CD14-positive monocyte (primary cell): ENCODE data around the gene WDCP. TPM values are rescaled to one million over a fixed set of nuclear protein-coding genes. Genes with fewer than 3 reads are reported as not detected.

Experiments used
- DNase-seq, 3 donors: peaks; one replicate each; pipeline ENCODE4 v3.0.0-alpha.2; 2011 to 2022
- H2AFZ ChIP-seq: 2 replicates; pipeline ENCODE4 v1.6.0; 2012; ENCODE audit warnings: mild to moderate bottlenecking, low read depth, low read length, inconsistent platforms; ENCODE audit not compliant: insufficient read depth, poor library complexity, severe bottlenecking
- H3K27ac ChIP-seq, 2 donors: 1 replicate in 1 of 2; 2 replicates in 1 of 2; pipeline ENCODE4 v1.5.1; 2012 to 2013; ENCODE audit warnings: low read length in 2 of 2, control low read depth in 1 of 2, inconsistent platforms in 1 of 2, low read depth in 1 of 2, mild to moderate bottlenecking in 1 of 2
- H3K27me3 ChIP-seq, 2 donors: one replicate each; pipeline versions ENCODE4 v1.6.0 to v1.6.1; 2011 to 2013; ENCODE audit warnings: low read length in 2 of 2; ENCODE audit not compliant: control insufficient read depth in 2 of 2, insufficient read depth in 2 of 2
- H3K36me3 ChIP-seq, 2 donors: replicated peaks in 1 of 2; 1 replicate in 1 of 2; 2 replicates in 1 of 2; pipeline versions ENCODE4 v1.5.1 to v1.6.1; 2012 to 2013; ENCODE audit warnings: low read length in 2 of 2, control low read depth in 1 of 2, inconsistent platforms in 1 of 2, mild to moderate bottlenecking in 1 of 2; ENCODE audit not compliant: insufficient read depth in 2 of 2, control insufficient read depth in 1 of 2
- H3K4me1 ChIP-seq, 2 donors: 1 replicate in 1 of 2; 2 replicates in 1 of 2; pipeline versions ENCODE4 v1.5.1 to v1.6.1; 2012 to 2013; ENCODE audit warnings: low read length in 2 of 2, control low read depth in 1 of 2, inconsistent platforms in 1 of 2, mild to moderate bottlenecking in 1 of 2, moderate library complexity in 1 of 2; ENCODE audit not compliant: insufficient read depth in 2 of 2, control insufficient read depth in 1 of 2
- H3K4me2 ChIP-seq: replicated peaks from 2 replicates; pipeline ENCODE3; 2012; ENCODE audit warnings: low read length, moderate library complexity, mild to moderate bottlenecking; ENCODE audit not compliant: poor library complexity, severe bottlenecking; ENCODE audit errors: extremely low read depth
- H3K4me3 ChIP-seq, 3 experiments: fragments of 200-600 bp in 1 of 3; sonication (generic) in 1 of 3; replicated peaks in 1 of 3; 1 replicate in 2 of 3; 2 replicates in 1 of 3; pipeline ENCODE4 v1.5.1; 2011 to 2013; ENCODE audit warnings: low read length in 3 of 3, mild to moderate bottlenecking in 3 of 3, control low read depth in 2 of 3, low read depth in 2 of 3, inconsistent platforms in 1 of 3, moderate library complexity in 1 of 3
- H3K79me2 ChIP-seq: 2 replicates; pipeline ENCODE4 v1.6.0; 2012; ENCODE audit warnings: mild to moderate bottlenecking, control low read depth, inconsistent platforms, low read length, moderate library complexity; ENCODE audit not compliant: insufficient read depth
- H3K9ac ChIP-seq: 2 replicates; pipeline ENCODE4 v1.6.0; 2017; ENCODE audit warnings: low read length, mild to moderate bottlenecking; ENCODE audit not compliant: insufficient read depth, poor library complexity, severe bottlenecking
- H3K9me3 ChIP-seq, 2 donors: replicated peaks in 1 of 2; 1 replicate in 1 of 2; 2 replicates in 1 of 2; pipeline versions ENCODE4 v1.5.1 to v1.6.1; 2012 to 2013; ENCODE audit warnings: low read length in 2 of 2, control low read depth in 1 of 2; ENCODE audit not compliant: control insufficient read depth in 1 of 2, insufficient read depth in 1 of 2
- H4K20me1 ChIP-seq: 2 replicates; pipeline ENCODE4 v1.6.0; 2012; ENCODE audit warnings: mild to moderate bottlenecking, low read length, control low read depth, moderate library complexity; ENCODE audit not compliant: insufficient read depth
- H3K27ac Mint-ChIP-seq, 7 donors: one replicate each; pipeline ENCODE4 v1.8.0; 2020; ENCODE audit warnings: mild to moderate bottlenecking in 7 of 7, mixed read lengths in 7 of 7, moderate library complexity in 6 of 7, inconsistent platforms in 2 of 7
- H3K27me3 Mint-ChIP-seq, 3 donors: one replicate each; pipeline ENCODE4 v1.8.0; 2021 to 2022; ENCODE audit warnings: low read depth in 3 of 3, mild to moderate bottlenecking in 3 of 3, mixed read lengths in 3 of 3, moderate library complexity in 3 of 3, inconsistent platforms in 1 of 3
- H3K36me3 Mint-ChIP-seq, 2 donors: one replicate each; pipeline ENCODE4 v1.8.0; 2020; ENCODE audit warnings: mixed read lengths in 2 of 2, inconsistent platforms in 1 of 2, mild to moderate bottlenecking in 1 of 2
- H3K4me1 Mint-ChIP-seq: one replicate; pipeline ENCODE4 v1.8.0; 2020; ENCODE audit warnings: mild to moderate bottlenecking, mixed read lengths
- H3K4me3 Mint-ChIP-seq, 2 donors: one replicate each; pipeline ENCODE4 v1.8.0; 2020; ENCODE audit warnings: mild to moderate bottlenecking in 2 of 2, mixed read lengths in 2 of 2, moderate library complexity in 1 of 2
- H3K9me3 Mint-ChIP-seq, 7 donors: one replicate each; pipeline ENCODE4 v1.8.0; 2020 to 2022; ENCODE audit warnings: mixed read lengths in 7 of 7, mild to moderate bottlenecking in 6 of 7, moderate library complexity in 6 of 7, inconsistent platforms in 2 of 7
- CTCF ChIP-seq: fragments of 200-600 bp; IDR thresholded peaks from one replicate; pipeline ENCODE4 v1.8.0; 2022; ENCODE audit warnings: antibody characterized with exemption, mild to moderate bottlenecking
- WGBS: methylation state at CpG from one replicate; pipeline ENCODE4 v1.1.5; 2013; ENCODE audit warnings: missing lambda C conversion rate; ENCODE audit not compliant: insufficient coverage; 5-methylcytosine and 5-hydroxymethylcytosine counted together
- intact Hi-C, 2 donors: fragments of 100-400 bp; cut with micrococcal nuclease; formaldehyde crosslinking; loops; one replicate each; pipeline versions ENCODE4 v1.15.0 to v1.15.1; 2023
- polyA plus RNA-seq, 3 donors: library from polyadenylated mRNA; depleted of rRNA in 1 of 3; unstranded in 2 of 3; stranded (reverse) in 1 of 3; fragments of 300-500 nt in 2 of 3; fragments of >200 nt in 1 of 3; fragmentation: Illumina TruSeq in 2 of 3; gene quantifications; 1 replicate in 2 of 3; 2 replicates in 1 of 3; pipeline ENCODE4 v1.2.3, GENCODE V29; 2012 to 2021

WDCP gene
- polyA plus RNA-seq, 3 donors: 0.43 to 1.3 (median 0.69) TPM

GRCh38 chr2:24040511-24040910 is 6.7 kb downstream of the WDCP start:
- Mint-ChIP-seq H3K36me3 (peaks cover 24 to 30% of the 10 kb centered on the region in 2 donors), H3K27ac (no peak overlapping the region), H3K4me1 (peaks cover 1% of the 10 kb centered on the region), H3K9me3 (no peaks in the 10 kb centered on the region), H3K4me3 (no peak overlapping the region), H3K27me3 (no peaks in the 10 kb centered on the region)
- H3K79me2 ChIP-seq: no peaks in the 10 kb centered on the region
- H3K4me2 ChIP-seq: no peak overlapping the region
- H3K4me3 ChIP-seq: no peak overlapping the region
- no peaks in the 10 kb centered on the region for H3K9me3 ChIP-seq
- peaks cover 21 to 34% of the 10 kb centered on the region in 2 donors for H3K36me3 ChIP-seq
- no peak overlapping the region for H3K9ac ChIP-seq
- no peak for DNase-seq
- H3K4me1 ChIP-seq: no peaks in the 10 kb centered on the region
- H3K27ac ChIP-seq: no peak overlapping the region
- TF ChIP-seq CTCF: no peak
- WGBS: no CpG with 5 or more reads among the region's 4 CpGs
- H3K27me3 ChIP-seq: no peaks in the 10 kb centered on the region
- no peaks in the 10 kb centered on the region for H4K20me1 ChIP-seq
- intact Hi-C loops: loop anchor here in 1 of 2 donors (10.0 kb wide), 1 partner anchor 96 kb away; the partner anchor contains the start of gene UBXN2A
- no peak overlapping the region for H2AFZ ChIP-seq

- H3K27me3 ChIP-seq: no peaks in the 10 kb centered on the region
- peaks cover 21 to 34% of the 10 kb centered on the region in 2 donors for H3K36me3 ChIP-seq
- no peaks in the 10 kb centered on the region for H3K9me3 ChIP-seq
- Mint-ChIP-seq H3K4me3 (no peak overlapping the region), H3K27me3 (no peaks in the 10 kb centered on the region), H3K4me1 (peaks cover 1% of the 10 kb centered on the region), H3K27ac (no peak overlapping the region), H3K36me3 (peaks cover 24 to 32% of the 10 kb centered on the region in 2 donors), H3K9me3 (no peaks in the 10 kb centered on the region)
- no peaks in the 10 kb centered on the region for H4K20me1 ChIP-seq
- DNase-seq: no peak
- H3K4me2 ChIP-seq: no peak overlapping the region
- no peak overlapping the region for H3K4me3 ChIP-seq
- H3K79me2 ChIP-seq: no peaks in the 10 kb centered on the region
- intact Hi-C loops: no loop called here
- no peak overlapping the region for H3K9ac ChIP-seq
- no peak for TF ChIP-seq CTCF
- no peak overlapping the region for H3K27ac ChIP-seq
- no peaks in the 10 kb centered on the region for H3K4me1 ChIP-seq
- no peak overlapping the region for H2AFZ ChIP-seq
- 96% methylated on average over 6 of the region's 9 CpGs for WGBS
Measured at GRCh38 chr2:24038786-24039499, 8.2 kb downstream of the WDCP start.
